ENCODE measurements around the gene PRKN. TPM values are rescaled to one million over a fixed set of nuclear protein-coding genes. Genes with fewer than 3 reads are reported as not detected.

Gene PRKN
- total and polyA plus RNA-seq, 8 donors = 0.82 to 7.2 (median 2.9) TPM

DNA sequence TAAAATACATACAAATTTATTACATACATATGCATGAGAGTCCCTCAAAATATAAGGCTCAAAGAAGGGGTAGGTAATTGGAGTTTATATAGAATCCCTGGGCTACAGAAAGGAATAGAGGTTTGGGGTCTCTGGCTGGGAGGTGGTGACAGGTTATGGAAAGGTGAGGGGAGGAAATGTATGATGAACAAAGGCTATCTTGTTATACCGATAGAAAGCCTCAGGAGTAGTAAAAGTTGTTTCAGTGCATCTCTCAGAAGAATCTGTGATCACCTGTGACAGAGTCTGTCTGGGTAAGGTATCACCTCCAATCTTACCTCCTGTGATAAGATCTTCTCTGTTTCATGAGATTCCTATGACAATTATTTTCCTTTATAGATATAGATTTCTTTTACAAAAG lies 1200.8 kb downstream of the PRKN start:
- FAIRE-seq = no peak
- Histone ChIP-seq H3K36me3 (no peaks in the 10 kb centered on the region), H3K4me3 (no peak overlapping the region), H3K4me1 (no peaks in the 10 kb centered on the region), H3K27ac (no peak overlapping the region), H3K9me3 (no peaks in the 10 kb centered on the region), H3K27me3 (no peaks in the 10 kb centered on the region)
- no peak for DNase-seq
- ATAC-seq = no peak
- WGBS, 2 donors = 93 to 100% methylated on average over 1 of the region's 1 CpG
- intact Hi-C loops (cut with DNase I) = no loop called here
- TF ChIP-seq, protein P1, sequence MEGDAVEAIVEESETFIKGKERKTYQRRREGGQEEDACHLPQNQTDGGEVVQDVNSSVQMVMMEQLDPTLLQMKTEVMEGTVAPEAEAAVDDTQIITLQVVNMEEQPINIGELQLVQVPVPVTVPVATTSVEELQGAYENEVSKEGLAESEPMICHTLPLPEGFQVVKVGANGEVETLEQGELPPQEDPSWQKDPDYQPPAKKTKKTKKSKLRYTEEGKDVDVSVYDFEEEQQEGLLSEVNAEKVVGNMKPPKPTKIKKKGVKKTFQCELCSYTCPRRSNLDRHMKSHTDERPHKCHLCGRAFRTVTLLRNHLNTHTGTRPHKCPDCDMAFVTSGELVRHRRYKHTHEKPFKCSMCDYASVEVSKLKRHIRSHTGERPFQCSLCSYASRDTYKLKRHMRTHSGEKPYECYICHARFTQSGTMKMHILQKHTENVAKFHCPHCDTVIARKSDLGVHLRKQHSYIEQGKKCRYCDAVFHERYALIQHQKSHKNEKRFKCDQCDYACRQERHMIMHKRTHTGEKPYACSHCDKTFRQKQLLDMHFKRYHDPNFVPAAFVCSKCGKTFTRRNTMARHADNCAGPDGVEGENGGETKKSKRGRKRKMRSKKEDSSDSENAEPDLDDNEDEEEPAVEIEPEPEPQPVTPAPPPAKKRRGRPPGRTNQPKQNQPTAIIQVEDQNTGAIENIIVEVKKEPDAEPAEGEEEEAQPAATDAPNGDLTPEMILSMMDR (IDR thresholded peaks at IDR 0.05) = no peak

DNA sequence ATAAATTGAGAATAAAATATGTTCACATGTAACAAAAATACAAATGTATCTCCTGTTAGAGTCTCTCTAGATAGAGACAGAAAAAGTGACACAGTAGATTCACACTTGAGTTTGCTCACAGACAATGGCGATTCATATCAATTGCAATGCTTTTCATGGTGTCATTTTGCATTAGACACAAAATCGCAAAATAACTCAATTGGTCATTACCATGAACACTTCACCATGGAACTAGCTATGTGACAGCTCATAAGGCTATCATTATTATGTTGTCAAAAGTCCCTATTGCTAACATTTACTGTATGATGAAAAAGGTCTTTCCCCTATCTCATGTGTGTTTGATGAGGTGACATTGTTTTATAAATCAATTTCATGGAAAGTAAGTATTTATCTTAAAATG lies 1204.2 kb downstream of the PRKN start:
- DNase-seq (no peak), FAIRE-seq (no peak), ATAC-seq (no peak)
- TF ChIP-seq, protein P1 (IDR thresholded peaks at IDR 0.05) = no peak
- no peaks in the 10 kb centered on the region for H3K9me3 ChIP-seq
- no peak overlapping the region for H3K4me3 ChIP-seq
- H3K27me3 ChIP-seq = no peaks in the 10 kb centered on the region
- WGBS, 2 donors = 66 to 89% methylated on average over 2 of the region's 2 CpGs
- H3K36me3 ChIP-seq = no peaks in the 10 kb centered on the region
- no peaks in the 10 kb centered on the region for H3K4me1 ChIP-seq
- no peak overlapping the region for H3K27ac ChIP-seq
- intact Hi-C loops (cut with DNase I) = no loop called here

DNA sequence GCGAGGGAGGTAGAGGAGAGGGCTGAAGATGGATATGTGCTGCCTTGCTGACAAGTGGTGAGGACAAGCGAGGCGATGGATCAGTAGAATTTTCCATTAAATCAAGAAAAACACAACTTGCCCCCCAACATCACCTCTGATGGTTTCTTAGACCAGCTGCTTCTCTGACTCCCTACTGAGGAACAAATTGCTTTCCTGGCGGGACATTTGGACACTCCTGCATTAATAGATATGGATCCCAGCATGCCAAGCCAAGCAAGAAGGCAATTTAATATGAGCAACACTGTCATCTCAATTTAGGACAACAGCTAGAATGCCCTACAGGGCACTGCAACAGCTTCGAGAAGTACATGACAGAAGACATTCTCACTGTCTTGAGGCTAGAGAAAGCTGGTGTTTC lies 1205.3 kb downstream of the PRKN start:
- DNase-seq (no peak), FAIRE-seq (no peak), ATAC-seq (no peak)
- no peaks in the 10 kb centered on the region for H3K4me1 ChIP-seq
- no peaks in the 10 kb centered on the region for H3K27me3 ChIP-seq
- no peaks in the 10 kb centered on the region for H3K9me3 ChIP-seq
- no peaks in the 10 kb centered on the region for H3K36me3 ChIP-seq
- H3K27ac ChIP-seq = no peak overlapping the region
- TF ChIP-seq, protein P1 (IDR thresholded peaks at IDR 0.05) = no peak
- intact Hi-C loops (cut with DNase I) = no loop called here
- H3K4me3 ChIP-seq = no peak overlapping the region
- WGBS, 2 donors = 92% methylated on average over 5 of the region's 5 CpGs

DNA sequence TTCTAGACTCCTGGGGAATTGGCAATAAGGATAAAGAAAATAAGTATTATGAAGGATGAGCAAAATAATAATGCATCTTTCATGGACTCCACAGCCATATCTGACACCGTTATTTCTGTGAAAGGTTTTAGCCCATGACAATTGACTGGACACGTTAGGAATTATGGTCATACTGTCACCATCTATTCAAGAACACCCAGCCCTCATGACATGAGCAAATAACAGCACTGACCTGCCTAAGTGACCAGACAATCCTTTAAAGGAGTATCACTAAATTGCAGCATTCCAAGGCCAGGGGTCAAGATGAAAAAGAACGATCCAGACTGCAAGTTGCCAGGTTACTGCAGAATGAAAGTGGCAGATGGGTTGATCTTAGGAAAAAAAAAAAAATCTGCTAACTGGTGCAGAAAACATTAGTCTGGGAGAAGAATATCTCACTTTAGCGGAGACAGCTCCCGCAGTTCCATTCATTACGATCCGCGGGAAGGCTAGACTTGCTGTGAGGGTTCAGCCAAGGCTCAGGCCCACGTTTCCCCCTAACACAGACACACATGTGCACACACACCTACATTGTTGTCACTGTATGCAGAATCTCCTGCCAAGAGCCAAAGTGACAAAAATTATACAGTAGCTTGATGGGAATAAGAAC lies 1216.0 kb downstream of the PRKN start:
- FAIRE-seq = no peak
- no peaks in the 10 kb centered on the region for H3K27me3 ChIP-seq
- no peak overlapping the region for H3K4me3 ChIP-seq
- no peak overlapping the region for H3K27ac ChIP-seq
- no peaks in the 10 kb centered on the region for H3K9me3 ChIP-seq
- no peaks in the 10 kb centered on the region for H3K36me3 ChIP-seq
- TF ChIP-seq, protein P1 (IDR thresholded peaks at IDR 0.05) = no peak
- ATAC-seq = no peak
- no peak for DNase-seq
- 84 to 87% methylated on average over 9 of the region's 9 CpGs for WGBS, 2 donors
- H3K4me1 ChIP-seq = no peaks in the 10 kb centered on the region
- intact Hi-C loops (cut with DNase I) = no loop called here

DNA sequence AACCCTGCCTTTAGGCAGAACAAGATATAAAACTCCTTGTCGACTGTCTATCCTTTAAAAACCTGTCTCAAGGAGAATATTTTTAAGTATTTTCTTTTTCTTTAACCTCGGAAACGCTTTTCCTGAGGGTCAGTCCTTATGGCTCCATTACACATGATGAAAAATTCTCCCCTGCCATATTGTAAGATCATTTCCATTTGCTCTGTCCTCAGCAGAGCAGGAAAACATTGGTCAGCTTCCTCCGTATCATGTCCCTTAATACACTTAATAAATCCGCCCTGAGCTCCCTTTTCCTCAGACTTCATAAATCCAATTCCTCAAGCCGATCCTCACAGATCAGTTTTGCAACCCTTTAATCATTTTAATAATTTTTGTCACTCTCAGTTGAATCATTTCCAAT lies 1219.2 kb downstream of the PRKN start:
- ATAC-seq (no peak), FAIRE-seq (no peak), DNase-seq (no peak)
- Histone ChIP-seq H3K4me1 (no peaks in the 10 kb centered on the region), H3K27ac (no peak overlapping the region), H3K9me3 (no peaks in the 10 kb centered on the region), H3K27me3 (no peaks in the 10 kb centered on the region), H3K4me3 (no peak overlapping the region), H3K36me3 (no peaks in the 10 kb centered on the region)
- 88 to 89% methylated on average over 6 of the region's 6 CpGs for WGBS, 2 donors
- TF ChIP-seq, protein P1 (IDR thresholded peaks at IDR 0.05) = no peak
- intact Hi-C loops (cut with DNase I) = no loop called here

Data from pancreas (tissue), 10 donors.